SJSA1 (cell line): Measurements from ENCODE around the gene CLC. TPM values are rescaled to one million over a fixed set of nuclear protein-coding genes. Genes with fewer than 3 reads are reported as not detected.

Source experiments
- DNase-seq, 2 experiments: peaks; one replicate each; pipeline ENCODE4 v3.0.0-alpha.2; 2015 to 2020; ENCODE audit warnings: low spot score in 2 of 2, low read depth in 1 of 2
- H3K27ac ChIP-seq: fragments of 250-450 bp; sonication (Bioruptor Pico); 2 replicates; pipeline ENCODE4 v1.5.1; 2020; ENCODE audit warnings: mild to moderate bottlenecking, moderate library complexity
- H3K27me3 ChIP-seq: fragments of 250-450 bp; sonication (Bioruptor Pico); replicated peaks from 2 replicates; pipeline ENCODE4 v1.5.1; 2020; ENCODE audit warnings: mild to moderate bottlenecking, moderate library complexity
- H3K36me3 ChIP-seq: fragments of 250-450 bp; sonication (Bioruptor Pico); 2 replicates; pipeline ENCODE4 v1.5.1; 2020; ENCODE audit warnings: mild to moderate bottlenecking
- H3K4me1 ChIP-seq: fragments of 250-450 bp; sonication (Bioruptor Pico); replicated peaks from 2 replicates; pipeline ENCODE4 v1.6.1; 2021; ENCODE audit warnings: mild to moderate bottlenecking
- H3K4me3 ChIP-seq: fragments of 250-450 bp; sonication (Bioruptor Pico); 2 replicates; pipeline ENCODE4 v1.5.1; 2020; ENCODE audit warnings: mild to moderate bottlenecking
- H3K9me3 ChIP-seq: fragments of 250-450 bp; sonication (Bioruptor Pico); replicated peaks from 2 replicates; pipeline ENCODE4 v1.5.1; 2020; ENCODE audit warnings: mild to moderate bottlenecking
- total RNA-seq: library from RNA; depleted of rRNA; stranded (reverse); fragments of >200 nt; shearing (Covaris generic); gene quantifications from 2 replicates; pipeline ENCODE4 v1.2.3, GENCODE V29; 2014; rRNA removed

The CLC gene
- total RNA-seq, 1 experiment from 2014 or later: not detected

DNA sequence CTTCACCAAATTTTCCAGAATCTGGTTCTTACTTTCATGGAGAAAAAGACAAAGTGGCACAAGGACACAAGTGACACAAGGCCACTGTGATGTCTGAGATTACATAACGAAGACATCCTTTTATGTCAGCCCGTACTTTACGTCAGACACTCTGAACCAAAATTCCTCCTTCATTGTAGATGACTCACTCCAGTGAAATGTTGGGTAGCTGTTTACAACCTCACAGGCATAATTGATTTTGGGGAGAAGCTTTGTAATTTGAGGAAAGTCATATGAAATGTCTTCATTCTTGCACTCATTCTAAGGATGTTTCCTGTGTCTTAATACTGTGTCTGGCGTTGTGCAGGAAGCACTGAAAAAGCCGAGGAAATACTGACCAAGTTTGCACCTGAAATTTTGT lies 53.6 kb downstream of the CLC start:
- DNase-seq: no peak
- Histone ChIP-seq H3K4me1 (no peaks in the 10 kb centered on the region), H3K4me3 (no peak overlapping the region), H3K27ac (no peak overlapping the region), H3K9me3 (no peaks in the 10 kb centered on the region), H3K36me3 (no peaks in the 10 kb centered on the region), H3K27me3 (no peaks in the 10 kb centered on the region)

DNA sequence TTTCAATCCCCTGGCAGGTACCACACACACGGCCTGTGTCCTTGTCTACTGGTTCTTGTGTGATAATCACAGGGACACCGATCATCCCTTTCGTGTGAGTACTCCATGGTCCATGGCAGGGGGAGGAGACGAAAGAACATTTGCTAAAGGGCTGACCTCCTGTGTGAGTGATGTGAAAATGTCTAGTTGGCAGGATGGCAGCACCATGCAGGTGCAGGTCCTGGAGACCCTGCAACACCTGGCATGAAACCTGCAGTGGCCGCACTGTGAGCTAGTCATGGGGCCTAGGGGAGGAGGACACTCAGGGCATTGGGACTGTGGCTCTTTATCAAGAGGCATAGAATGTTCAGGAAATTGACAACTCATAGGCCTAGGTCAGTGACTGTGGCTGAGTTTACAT lies 56.4 kb downstream of the CLC start:
- no peak overlapping the region for H3K4me3 ChIP-seq
- no peak overlapping the region for H3K27ac ChIP-seq
- H3K27me3 ChIP-seq: no peaks in the 10 kb centered on the region; the same call in 1 of the 2 replicates
- H3K36me3 ChIP-seq: no peaks in the 10 kb centered on the region
- H3K9me3 ChIP-seq: no peaks in the 10 kb centered on the region
- DNase-seq: no peak
- H3K4me1 ChIP-seq: no peaks in the 10 kb centered on the region

Other genes with a start within 250 kb of the CLC start
- gene DLL3, start 239.1 kb downstream of the CLC start, total RNA-seq: 0.03 and 0.05 TPM in 2 replicates
- gene SELENOV, start 222.9 kb downstream of the CLC start, total RNA-seq: not detected in 2 replicates
- gene EID2B, start 205.2 kb downstream of the CLC start, total RNA-seq: 4.8 and 6.4 TPM in 2 replicates
- 16.9 and 22.7 TPM in 2 replicates for gene EID2, start 197.9 kb downstream of the CLC start, total RNA-seq
- gene LGALS13, start 135.5 kb downstream of the CLC start, total RNA-seq: not detected in 2 replicates
- not detected in 2 replicates for gene LGALS16, start 82.1 kb downstream of the CLC start, total RNA-seq
- gene LGALS14, start 33.5 kb downstream of the CLC start, total RNA-seq: not detected in 2 replicates
- not detected in 2 replicates for gene LEUTX, start 40.8 kb upstream of the CLC start, total RNA-seq
- 1.9 and 2.0 TPM in 2 replicates for gene DYRK1B, start 96.1 kb upstream of the CLC start, total RNA-seq
- gene FBL, start 108.3 kb upstream of the CLC start, total RNA-seq: 162 and 189 TPM in 2 replicates
- under 0.01 and 0.03 TPM in 2 replicates for gene FCGBP, start 196.6 kb upstream of the CLC start, total RNA-seq
- 137 and 174 TPM in 2 replicates for gene PSMC4, start 233.1 kb upstream of the CLC start, total RNA-seq